ENCODE results near the gene SNX33.
"Not testable (repeated sequence)": the region's sequence is repeated elsewhere in the genome, so short reads cannot be mapped to it uniquely, and the experiment has no call there.

Gene SNX33, protein sequence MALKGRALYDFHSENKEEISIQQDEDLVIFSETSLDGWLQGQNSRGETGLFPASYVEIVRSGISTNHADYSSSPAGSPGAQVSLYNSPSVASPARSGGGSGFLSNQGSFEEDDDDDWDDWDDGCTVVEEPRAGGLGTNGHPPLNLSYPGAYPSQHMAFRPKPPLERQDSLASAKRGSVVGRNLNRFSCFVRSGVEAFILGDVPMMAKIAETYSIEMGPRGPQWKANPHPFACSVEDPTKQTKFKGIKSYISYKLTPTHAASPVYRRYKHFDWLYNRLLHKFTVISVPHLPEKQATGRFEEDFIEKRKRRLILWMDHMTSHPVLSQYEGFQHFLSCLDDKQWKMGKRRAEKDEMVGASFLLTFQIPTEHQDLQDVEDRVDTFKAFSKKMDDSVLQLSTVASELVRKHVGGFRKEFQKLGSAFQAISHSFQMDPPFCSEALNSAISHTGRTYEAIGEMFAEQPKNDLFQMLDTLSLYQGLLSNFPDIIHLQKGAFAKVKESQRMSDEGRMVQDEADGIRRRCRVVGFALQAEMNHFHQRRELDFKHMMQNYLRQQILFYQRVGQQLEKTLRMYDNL

DNA sequence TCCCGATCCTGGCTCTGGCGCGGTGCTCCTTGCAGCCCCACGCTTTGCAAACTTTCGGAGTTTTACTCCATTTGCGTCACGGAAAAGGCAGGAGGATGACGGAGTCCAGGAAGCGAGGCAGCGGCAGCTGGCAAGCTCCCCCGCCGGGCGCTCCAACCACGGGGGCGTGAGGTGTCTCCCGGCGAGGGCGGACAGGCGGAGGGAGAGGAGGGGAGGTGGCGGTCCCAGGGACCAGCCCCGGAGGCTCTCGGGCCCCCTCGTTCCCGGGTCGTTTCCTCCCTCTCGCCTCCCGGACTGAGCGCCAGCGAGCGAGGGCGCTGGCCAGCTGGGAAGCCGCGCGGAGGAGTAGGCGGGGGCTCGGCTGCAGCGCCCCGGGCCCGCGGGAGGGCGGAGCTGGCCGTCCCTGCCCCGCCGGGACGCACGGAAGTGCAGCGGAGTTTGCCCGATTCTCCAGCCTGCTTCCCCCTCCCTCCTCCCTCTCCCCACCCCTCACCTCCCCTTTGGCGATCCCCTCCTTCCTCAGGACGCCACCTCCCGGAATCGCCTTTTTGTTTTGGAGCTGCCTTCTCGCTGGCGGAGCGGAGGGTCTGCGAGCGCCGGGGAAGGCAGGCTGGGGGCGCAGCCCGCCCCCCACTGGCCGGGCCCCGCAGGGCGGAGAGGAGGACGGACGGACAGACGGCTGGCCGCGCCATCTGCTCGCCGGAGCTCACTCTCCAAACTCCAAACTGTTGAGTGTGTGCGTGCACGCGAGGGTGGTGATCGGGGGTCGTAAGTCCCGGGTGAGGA lies at the start of gene SNX33:
Gene SNX33, plus strand, starts transcription at position 543 of the 786 bp plus-strand sequence. CDS start 1,191 bp downstream, outside the sequence.
- no peak for DNase-seq

DNA sequence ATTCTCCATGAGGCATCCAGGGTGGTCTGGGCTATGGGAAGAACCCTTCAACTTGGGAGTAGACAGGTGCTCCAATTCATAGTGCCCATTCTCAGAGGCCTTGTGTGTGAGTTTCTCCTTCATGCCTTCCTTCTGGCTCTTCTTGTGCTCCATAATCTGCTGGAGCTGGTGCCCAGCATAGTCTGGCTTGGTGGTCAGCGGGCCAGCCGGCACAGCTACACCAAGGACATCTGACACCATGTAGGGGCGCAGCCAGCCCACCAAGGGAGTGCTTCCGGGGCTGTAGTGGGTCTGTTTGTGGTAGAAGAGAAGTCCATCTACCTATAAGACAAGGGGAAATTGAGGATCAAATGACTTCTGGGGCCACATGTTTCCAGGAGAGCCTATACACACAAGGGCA lies 49.4 kb upstream of the SNX33 start:
- no peak for DNase-seq

DNA sequence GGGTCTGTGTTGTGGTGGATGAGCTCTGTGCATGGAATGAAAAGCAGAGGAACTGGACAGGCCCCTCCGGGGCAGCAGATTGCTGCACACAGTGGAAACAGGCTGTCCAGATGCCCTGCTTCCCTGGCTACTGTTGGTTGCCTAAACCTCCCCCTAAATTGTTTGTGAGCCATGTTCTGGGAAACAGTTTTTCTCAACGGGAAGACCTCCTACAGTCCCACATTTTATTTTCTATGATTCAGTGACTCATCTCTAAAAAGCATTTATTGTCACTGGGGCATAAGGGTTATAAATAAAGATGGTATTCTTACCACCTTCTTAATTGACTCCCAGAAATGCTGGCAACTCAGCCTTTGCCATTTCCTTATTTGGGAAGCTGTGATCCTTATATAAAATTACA lies 48.3 kb upstream of the SNX33 start:
- DNase-seq = no peak

DNA sequence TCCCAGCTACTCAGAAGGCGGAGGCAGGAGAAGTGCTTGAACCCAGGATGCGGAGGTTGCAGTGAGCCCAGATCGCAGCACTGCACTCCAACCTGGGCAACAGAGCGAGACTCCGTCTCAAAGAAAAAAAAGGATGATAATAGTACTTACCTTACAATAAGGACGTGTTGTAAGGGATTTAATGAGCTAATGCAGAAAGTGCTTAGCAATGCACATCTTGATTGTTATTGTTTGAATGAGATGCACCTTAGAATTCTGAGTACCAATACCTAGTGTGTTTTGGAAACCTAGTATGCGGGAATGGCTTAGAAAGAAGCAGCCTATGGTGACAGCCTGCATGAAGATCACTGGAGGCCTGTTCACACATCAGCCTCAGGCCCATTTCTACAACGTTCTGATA lies 41.7 kb upstream of the SNX33 start:
- no peak for DNase-seq

DNA sequence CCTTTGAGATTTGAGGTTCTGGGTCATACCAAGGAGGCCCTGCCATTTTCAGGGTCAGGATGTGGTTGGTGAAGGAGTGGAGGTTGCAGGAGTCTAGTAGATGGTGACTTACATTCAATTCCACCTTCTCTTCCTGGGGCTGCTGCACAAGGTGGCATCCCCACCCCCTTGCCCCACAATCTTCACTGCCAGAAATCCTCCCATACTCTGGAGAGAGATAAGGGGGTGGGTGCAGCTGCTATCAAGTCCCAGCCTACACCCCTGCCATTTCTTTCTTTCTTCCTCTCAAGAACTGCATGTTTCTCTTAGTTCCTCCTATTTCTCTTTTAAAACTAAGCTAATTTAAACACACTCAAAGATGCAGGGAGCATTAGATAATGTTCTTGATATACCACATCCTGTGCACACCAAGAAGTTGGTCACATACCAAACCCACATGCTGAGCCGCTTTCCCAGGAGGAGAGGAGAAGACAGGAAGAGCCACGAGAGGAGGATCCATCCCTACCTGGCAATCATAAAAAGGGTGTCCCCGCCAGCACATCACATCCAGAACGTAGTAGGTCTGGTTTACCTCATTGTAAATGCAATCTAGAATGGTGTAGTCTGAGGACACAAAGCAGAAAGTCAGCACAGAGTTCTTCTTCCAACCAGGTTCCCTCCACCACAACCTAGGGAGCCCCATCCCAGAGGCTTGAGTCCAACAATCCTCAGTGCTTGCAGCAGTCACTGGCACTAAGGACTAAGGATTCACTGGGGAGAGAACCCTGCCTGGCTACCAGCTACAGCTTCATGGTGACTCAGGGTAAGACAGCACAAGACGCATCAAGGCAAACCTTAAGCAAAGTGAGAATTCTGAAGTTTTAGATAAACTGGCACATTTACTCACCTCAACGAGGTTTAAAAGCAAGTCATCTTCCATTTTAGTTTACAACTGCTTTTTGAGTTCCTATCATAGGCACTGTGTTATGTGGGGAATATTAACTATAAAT lies 40.7 kb upstream of the SNX33 start:
- no peak for DNase-seq

DNA sequence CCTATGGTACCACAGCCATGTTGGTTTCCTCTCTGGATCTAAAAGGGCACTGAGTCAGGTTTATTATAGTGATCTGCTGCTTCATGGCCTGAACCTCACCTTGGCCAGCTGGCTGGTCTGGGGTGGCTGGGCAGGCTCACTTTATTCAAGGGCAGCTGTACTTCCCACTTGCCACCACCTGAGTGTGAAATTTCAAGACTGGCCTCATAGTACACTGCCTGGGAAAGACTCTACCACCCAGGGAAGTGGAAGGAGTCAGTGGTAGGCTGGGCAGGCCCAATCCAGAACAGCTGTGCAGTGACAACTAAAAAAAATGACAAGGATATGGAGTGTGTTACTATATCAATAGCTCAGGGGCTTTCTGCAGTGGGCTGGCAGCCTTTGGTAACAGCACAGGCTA lies 30.9 kb upstream of the SNX33 start:
- DNase-seq = no peak

DNA sequence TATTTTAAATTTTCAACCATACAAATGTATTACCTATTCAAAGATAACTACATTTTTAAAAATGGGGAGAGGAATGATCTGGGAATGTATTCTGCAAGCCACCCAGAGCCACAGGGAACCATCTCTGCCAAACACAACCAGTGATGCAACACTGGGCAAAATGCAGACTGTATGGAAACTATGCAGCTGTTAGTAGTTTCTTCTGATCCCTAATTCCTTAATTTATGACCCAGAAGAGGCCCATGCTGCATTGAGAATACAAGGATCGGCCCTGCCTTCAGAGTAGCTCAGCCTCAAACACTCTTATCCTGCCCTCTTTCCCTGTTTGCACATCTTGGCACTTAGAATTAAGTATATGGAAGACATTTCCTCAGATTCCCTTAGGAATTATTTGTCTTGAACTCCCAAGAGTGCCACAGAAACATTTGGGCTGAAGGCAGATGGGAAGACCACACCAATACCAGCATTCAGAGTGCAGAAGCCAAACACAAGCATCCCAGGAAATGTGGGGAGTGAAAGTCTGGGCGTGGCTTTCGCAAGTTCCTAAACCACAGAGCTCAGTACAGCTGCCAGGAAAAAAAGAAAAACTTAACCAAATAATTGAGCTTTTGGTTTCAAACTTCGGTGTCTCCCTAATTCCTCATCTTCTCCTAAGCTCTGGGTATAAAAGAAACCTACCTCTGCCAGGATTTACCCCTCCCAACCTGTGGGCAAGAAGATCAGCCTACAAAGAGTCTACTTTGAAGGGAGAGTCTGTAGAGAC lies 27.5 kb upstream of the SNX33 start:
- no peak for DNase-seq

DNA sequence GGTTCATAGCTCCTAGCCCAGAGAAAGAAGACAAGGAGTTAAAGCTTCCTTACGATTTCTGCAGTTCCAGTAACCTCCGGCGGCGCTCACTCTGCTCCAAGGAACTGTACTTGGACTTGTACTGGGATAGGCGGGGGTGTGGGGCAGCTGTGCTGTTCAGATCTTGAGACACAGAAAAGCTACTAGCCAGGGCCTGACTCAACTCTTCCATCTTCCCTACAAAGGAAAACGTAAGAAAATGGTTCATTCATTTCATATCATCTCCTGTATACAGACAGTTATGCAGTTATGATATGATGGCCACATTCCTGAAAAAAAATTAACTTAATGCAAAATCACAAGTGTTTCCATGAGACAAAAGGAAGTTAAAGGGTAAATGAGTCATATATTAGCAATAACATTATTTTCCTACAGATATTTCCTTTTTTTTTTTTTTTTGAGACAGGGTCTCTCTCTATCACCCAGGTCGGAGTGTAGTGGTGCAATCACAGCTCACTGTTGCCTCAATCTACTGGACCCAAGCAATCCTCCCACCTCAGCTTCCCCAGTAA lies 26.8 kb upstream of the SNX33 start:
- no peak for DNase-seq

DNA sequence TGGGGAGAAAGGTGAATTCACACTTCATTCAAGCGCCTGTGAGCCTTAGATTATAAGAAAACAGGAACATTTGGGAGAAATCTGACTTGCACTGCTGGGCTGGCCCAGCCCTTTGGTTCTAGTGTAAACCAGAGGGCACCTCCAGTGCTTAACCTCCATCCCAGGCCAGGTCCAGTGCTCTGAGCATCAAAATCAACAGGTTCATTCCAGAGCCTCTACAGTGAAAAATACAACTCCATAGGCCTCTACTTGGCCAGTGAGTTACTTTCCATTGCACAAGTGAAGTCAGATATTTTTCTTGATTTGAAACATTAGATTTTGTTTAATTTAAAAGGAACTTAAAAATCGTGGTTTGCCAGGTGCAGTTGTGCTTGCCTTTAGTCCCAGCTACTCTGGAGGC lies 25.2 kb upstream of the SNX33 start:
- DNase-seq = no peak

DNA sequence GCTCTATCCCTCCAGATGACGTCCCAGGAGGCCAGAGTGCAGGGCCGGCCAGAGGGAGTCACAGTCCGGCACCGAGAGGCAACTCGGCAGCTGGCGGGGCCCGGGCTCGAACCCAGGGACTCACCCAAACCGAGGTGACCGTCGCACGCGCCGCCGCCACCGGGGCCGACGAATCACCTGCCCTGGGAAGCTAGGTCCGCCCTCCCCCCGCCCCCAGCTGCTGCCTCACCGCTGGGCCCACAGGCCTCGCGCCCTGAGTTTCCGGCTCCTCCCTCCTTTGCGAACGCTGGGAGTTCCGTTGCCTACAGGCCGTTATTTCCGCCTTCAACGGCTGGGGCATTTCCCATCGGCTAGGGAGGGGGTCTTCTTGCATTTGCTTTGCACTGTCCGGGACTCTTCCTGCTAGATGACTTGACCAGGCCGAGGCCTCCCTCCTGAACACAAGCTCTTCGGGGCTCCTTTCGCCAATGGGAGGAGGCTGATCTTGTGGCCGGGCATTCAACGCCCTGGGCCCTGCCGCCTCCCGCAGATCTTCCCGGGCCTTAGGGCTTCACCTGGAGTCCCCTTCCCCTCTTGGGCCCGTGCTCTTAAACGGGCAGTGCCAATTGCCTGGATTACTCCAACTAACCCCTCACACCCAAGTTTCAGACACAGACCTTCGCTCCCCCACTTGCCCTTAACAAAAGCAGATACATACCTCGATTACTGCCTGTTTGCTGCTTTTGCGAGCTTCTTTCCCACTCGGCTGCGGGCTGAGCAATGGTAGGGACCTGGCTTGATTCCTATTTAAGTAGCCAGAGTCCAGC lies 22.0 kb upstream of the SNX33 start, which contains the start of gene SNUPN:
Gene SNUPN, minus strand, starts transcription at position 184 of the 806 bp plus-strand sequence. CDS start 4,674 bp downstream, outside the sequence.
- DNase-seq = peak; percentile 87

DNA sequence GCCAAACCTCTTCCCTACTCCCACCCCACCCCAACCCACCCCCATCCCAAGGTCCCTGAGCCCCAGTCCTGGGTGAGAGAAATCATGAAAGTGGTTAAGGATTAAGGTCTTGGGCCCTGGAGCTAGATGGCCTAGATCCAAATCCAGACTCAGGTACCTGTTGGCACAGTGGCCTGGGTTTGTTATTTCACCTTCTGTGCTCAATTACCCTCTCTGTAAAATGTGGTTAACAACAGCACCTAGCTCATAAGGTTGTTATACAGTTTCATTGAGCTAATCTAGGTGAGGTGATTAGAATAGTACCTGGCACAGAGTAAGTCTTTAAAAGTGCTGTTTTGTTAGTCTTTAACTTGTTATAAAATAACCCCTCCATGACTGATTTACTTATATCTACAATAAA lies 15.8 kb upstream of the SNX33 start:
- no peak for DNase-seq

DNA sequence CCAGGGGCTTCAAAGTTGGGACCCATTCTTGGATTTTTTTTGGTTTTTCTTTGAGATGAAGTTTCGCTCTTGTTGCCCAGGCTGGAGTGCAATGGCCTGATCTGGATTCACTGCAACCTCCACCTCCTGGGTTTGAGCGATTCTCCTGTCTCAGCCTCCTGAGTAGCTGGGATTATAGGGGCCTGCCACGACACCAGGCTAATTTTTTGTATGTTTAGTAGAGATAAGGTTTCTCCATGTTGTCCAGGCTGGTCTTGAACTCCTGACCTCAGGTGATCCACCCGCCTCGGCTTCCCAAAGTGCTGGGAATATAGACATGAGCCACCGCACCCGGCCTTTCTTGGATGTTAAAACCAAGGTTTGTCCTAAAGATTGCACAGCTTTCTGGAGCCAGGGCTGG lies 13.8 kb upstream of the SNX33 start:
- not testable (repeated sequence) for DNase-seq

DNA sequence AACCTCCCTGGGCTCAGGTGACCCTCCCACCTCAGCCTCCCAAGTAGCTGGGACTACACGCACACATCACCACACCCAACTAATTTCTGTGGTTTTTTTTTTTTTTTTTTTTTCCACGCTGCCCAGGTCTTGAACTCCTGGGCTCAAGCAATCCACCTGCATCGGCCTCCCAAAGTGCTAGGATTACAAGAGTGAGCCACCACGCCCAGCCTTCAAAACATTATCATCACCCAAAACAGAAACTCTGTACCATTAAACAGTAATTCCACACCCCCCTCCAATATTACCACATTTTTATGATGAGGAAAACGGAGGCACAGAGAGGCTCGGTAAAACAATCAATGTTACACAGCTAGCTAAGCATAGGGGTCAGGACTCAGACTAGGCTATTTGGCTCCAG lies 11.7 kb upstream of the SNX33 start:
- DNase-seq = no peak

DNA sequence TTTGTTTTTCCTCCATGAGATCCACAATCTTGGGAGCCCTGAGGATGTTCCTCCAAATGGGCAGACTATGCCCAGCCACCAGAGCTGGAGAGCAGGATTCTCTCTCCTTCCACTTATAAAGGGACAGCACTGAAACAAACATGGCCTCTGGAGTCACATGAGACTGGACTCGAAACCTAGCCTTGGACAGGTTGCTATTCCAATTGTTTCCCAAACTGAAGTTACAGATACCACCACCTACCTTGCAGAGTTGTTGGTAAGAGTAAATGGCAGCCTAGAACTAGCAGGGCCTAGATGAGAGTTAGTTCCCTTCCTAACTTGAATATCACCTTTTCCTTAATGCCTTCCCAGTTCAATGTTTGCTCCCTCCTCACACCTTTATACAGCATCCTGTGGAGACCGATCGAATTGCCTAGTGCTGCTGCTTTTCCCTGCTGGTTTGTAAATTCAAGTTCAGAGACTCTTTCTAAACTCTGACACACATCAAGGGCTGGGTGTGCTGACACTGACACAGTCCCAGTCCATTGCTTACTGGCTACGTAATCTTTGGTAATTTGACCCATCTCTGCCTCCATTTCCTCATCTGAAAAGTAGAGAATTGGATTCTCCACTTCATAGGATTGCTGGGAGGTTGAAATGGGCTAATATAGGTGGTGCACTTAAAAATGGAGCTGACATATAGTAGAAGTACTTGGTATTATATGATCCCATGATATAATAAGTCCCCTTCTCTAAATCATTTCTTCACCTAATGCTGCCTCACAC lies 10.3 kb upstream of the SNX33 start:
- DNase-seq = no peak

DNA sequence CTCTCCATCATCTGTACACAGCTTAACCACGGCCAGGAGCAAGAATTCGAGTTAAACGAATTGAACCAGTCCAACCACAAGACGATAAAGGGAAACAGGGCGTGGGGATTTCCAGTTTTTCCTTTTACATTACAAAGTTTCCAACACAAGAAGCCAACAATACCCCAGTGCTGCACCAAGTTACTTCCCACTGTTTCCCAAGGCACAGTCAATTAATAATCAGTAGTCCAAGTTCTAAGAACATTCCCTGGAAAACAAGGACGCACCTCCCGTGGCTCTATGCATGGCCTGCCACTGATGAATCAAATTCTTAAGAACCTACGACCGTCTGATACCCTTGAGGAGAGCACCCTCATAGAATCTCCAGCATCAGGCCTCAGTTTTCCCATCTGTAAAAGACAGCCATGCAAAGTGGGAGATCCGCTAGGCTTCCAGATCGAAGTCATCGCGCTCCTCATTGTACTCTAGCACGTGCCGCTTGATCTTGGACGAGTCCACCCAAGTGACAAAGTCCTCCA lies 8.5 kb upstream of the SNX33 start:
- DNase-seq = no peak

DNA sequence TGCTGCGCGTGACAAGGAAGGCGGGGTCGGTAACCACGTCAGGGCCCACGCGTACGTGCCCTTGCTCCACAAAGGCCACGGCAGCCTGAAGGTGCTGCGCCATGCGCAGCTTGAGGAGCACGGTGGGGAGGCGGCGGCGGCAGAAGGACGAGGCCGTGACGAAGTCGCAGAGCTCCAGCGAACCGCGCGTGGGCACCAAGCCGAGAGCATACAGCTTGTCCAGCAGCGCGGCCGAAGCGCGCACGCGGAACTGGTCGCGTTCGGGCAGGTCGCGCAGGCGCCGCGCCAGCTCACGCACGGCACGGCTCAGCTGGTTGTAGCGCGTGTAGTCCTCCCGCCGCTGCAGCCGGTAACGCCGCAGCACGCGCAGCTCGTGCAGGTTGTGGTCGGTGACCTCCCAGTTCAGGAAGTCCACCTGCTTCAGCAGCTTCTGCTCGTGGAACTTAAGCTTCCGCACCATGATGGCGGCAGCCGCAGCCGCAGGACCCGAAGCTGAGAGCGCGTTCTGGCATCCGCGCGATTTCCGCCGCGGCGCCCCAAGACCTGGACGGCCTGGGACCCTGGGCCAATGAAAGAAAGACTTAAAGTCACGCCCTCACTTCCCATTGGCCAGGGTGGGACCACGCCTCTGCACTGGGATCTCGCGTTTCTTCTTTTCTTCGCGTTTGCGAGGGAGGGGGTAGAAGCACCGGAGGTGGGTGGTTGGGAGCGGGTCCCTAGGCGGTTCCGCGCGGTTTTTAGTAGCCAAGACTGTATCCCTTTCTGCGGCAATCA lies 7.8 kb upstream of the SNX33 start, which contains the start of gene IMP3:
Gene IMP3, minus strand, starts transcription at position 516 of the 774 bp plus-strand sequence. Its CDS starts 56 bp downstream, at position 460.
- peak; percentile 88 for DNase-seq

DNA sequence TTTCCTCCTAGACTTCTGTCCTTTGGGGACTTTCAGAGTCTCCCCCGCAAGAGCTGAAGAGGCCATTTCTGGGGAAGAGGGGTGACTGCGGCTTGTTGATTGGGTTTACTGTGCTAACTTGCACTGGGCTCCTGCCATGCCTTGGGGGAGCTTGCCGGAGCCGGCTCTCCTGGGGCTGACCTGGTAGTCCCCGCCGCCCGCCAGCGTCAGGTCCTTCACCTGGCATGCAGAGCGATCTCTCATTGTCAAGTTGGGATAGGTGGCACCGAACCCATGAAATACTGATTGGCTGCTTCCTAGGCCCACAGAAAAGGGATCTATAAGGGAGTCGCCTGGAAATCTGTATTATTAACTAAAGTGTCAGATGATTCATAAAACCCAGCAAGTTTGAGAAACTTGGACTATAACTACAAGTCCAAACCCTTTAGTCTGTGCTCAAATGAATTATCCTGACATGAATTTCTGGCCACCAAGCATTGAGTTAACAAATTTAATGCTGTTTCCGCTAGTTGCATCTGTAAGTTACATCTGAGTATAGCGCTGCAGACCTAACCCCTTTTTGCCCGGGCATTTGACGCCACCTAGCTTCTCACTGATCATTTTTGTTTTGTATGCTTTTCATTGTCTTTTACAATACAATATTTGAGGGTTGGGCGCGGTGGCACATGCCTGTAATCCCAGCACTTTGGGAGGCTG lies 7.1 kb upstream of the SNX33 start:
- DNase-seq = no peak

DNA sequence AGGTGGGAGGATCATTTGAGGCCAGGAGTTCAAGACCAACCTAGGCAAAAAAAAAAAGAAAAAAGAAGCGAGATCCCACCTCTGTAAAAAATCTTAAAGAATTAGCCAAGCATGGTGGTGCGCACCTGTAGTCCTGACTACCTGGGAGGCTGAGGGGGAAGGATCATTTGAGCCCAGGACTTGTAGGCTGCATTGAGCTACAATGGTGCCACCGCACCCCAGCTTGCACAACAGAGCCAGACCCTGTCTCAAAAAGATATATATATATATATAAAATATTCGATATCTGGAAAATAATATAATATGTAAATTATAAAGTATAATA lies 6.6 kb upstream of the SNX33 start:
- DNase-seq = no peak
